CD4-positive, alpha-beta T cell treated with Interferon alpha-2 for 1 hour (primary cell): Measurements from ENCODE around the gene XPO6.
"Not testable (repeated sequence)": the region's sequence is repeated elsewhere in the genome, so short reads cannot be mapped to it uniquely, and the experiment has no call there.

Source experiments
- DNase-seq, 2 donors: peaks; one replicate each; pipeline ENCODE4 v3.0.0-alpha.2; 2020 to 2022

Gene XPO6

GRCh38 chr16:28145796-28146195, 66.0 kb downstream of the XPO6 start:
- DNase-seq, result no peak

GRCh38 chr16:28140788-28141618, 70.8 kb downstream of the XPO6 start:
- peak; percentile 85 to 90 for DNase-seq

DNA sequence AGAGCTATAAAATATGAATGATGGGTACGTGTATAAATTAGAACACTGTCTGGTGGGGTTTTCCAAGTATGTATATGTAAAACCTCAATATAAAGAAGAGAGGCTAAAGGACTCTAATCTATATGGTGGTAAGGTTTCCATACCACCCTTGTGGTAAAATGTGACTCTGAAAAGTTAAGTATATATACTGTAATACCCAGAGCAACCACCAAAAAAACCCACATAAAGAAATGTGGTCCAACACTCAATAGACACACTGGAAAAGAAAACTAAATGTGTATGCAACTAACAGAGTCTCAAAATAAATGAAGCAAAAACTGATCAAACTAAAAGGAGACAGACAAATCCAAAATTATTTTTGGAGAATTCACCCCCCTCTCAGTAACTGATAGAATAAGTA, 72.2 kb downstream of the XPO6 start:
- DNase-seq, result peak in 1 of 2 donors; percentile 54

GRCh38 chr16:28136751-28137434, 74.9 kb downstream of the XPO6 start:
- peak; percentile 28 to 77 for DNase-seq

DNA sequence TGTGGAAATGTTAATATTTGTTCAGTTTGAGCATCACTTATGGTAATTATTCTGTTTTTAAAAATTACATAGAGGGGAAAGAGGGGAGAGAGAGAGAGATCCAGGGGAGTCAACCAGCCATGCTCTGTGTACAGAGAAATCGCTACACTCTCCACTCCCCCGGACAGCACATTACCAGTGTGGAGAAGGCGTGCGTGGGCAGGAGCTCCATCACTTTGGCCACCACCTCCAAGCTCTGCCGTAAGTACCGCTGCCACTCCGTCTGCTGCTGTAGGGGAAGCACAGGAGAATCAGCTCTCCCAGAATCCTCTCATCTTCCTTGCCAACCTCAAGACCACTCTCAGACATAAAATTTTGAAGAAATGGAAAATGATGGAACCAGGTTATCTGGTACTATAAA, 78.1 kb downstream of the XPO6 start:
- DNase-seq, result no peak

GRCh38 chr16:28131743-28132393, 79.9 kb downstream of the XPO6 start:
- no peak for DNase-seq

GRCh38 chr16:28131181-28131580, 80.6 kb downstream of the XPO6 start:
- DNase-seq, result no peak

DNA sequence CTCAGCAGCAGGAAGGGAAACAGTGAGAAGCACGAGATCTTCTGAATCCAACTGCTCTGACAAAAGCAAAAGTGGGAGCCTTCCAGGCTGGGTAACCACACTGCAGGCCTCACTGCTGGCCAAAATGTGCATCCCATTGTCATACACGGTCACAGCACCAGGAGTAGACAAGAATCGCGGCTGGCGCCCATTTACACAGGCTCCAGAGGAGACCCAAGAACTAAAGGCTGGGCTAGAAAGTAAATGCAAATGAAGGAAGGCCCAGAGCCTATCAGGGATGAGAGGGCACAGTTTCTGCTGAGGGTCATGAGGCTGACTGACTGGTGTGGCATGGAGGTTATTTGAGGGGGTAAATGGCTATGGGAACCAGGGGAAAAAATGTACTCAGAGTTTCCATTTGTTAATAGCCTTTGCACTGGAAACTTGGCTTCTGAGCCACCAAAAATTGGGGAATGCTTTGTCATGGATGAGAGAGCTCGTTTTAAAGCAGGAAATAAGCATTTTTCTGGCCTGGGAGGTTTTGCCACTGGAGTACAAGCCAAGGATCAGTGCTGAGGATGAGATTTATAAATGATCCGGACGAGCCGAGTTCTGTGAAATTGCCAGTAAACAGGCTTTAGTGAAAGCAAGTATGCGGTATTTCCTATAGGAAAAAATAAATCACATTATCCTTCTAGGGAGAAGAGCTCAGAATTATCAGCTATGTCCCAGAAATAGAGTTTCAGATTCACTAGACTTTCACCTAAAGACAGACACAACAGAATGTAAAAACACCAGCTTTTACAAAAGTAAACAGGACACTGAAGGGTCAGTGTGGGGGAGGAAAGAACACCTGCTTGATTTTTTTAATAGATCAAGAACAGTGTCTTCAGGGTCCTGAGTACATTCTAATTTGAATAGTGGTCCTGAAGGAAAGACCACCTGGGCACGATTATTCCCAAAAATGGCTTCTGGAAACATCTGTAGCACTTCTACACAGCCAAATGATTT, 81.4 kb downstream of the XPO6 start:
- no peak for DNase-seq

DNA sequence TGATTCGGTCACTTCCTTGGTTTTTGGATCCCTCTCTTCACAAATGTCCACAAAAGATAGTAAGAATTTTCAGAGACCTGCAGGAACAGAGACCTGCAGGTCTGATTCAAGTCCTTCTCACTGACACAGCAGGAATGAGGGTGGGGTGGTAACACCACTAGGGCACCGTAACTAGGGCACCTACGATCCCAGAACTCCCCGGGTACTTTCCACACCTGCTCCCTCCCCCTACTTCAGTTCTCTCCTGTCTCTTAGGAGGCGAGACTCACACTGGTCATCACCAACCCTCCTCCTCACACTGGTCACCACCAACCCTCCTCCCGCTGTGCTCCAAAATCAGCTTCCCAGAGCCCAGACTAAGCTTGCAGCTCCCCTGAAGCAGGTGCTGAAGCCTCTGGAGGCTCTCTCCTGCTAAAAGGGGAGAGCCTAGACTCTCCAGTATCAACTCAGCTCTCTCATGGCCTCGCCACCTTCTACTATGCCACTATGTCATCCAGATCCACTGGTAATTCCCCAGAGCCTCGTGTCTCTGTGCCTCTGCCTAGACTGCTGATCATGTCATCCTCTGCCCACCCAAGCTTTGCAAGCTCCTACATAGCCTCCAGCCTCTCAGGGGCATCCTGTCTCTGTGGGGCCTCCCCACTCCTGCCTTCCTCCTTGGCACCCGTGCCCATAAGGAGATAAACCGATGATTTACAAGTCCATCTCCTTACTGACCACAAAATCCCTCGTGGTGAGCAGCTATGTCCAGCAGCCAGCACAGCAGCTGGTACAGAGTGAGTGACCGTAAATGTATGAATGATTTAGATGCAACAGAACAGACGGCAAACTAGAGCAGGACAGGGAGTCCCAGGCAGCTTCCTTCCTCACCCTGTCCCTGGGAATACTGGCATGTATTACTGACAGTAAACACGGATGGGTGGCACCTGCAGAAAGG, 84.8 kb downstream of the XPO6 start:
- DNase-seq, result no peak

- no peak for DNase-seq
Measured at GRCh38 chr16:28125592-28125991, 86.2 kb downstream of the XPO6 start.

DNA sequence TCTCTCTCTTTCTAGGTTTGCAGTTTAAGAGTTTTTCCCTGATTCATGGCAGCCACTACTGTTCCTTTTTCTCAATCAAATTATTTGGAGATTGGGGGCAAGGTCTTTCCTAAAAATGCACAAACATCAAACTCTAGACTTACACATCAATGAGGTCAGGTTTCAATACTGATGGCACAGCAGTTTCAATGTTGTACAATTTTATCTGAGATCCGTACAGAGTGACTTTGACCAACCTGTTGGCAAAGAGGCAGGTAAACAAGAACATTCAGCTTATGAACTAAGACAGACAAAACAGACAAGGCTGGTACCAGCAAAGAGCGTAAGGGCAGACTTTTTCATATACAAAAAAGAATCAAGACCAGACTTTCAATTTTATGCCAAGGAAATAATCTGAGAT, 90.2 kb downstream of the XPO6 start:
- no peak for DNase-seq

- DNase-seq, result no peak
Measured at GRCh38 chr16:28120754-28121153, 91.0 kb downstream of the XPO6 start.

GRCh38 chr16:28118637-28119036, 93.1 kb downstream of the XPO6 start:
- no peak for DNase-seq

DNA sequence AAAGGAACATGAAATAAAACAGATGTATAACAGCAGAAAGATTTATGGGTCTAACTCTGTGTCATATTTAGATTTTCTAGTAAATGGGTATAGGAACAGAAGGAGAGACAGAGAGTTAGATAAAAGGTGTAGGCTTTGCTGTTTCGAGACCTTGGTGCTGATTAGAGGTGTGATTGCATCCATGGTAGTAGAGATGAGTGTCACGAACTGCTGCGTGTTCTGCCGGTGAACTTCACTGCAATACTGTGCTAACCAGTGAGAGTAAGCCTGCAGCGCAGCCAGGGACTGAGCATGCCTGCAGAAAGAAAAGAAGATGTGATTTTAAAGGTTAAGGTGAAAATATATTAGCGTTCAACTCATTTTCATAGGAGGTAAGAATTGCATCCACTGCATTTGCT, 94.6 kb downstream of the XPO6 start:
- DNase-seq, result no peak

GRCh38 chr16:28115866-28116265, 95.9 kb downstream of the XPO6 start:
- DNase-seq, result not testable (repeated sequence)

DNA sequence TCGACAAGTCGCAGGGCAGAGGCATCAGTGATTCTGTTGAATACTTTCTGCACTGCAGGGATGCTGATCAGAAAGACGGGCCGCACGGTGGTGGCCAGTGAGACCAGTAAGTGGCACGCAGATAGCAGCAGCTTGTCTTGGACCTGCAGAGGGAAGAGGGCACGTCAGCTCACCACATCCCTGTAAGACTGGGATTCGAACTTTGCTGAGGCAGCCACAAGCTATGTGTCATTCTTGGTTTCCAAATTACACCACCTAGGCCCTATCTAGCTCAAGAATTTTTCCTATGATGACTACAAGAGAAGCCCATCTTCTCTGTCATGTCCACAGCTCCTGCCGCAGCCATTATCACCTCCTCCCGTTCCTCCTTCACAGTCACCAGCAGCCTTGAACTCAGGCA, 98.9 kb downstream of the XPO6 start:
- DNase-seq, result no peak

DNA sequence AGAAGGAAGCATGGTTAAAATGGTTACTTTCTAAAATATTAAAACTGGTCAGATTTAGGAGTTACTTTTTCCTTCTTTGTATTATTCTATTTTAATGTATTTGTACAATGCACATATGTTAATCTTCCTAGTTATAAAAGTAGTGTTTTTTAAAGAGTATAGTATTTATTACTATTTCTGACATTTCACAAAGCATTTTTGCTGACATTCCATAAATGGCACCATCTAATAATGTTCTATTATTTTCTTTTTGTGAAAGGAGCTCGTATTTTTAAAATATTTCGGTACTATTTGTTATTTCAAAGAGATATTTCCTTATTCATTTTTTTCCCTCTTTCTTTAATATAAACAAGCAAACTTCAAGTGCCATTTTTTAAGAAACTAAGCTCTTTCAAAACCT, 100.8 kb downstream of the XPO6 start:
- no peak for DNase-seq

DNA sequence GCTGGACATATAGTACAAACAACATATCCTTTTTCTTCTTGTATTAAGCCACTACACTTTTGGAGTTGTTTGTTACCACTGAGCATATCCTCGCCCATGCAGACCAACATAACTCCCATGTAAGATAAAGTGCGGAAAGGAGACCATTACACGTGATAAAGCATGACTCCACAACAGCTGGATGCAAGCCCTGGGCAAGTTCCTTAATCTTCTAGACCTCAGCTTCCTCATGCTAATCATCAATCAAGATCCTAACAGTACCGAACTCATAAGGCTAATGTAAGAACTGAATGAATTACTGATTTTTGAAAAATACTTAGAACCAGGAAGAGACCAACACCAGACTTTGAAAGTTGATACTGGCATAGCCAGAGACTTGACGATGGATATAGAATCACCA, 101.3 kb downstream of the XPO6 start:
- DNase-seq, result peak in 1 of 2 donors; percentile 18

DNA sequence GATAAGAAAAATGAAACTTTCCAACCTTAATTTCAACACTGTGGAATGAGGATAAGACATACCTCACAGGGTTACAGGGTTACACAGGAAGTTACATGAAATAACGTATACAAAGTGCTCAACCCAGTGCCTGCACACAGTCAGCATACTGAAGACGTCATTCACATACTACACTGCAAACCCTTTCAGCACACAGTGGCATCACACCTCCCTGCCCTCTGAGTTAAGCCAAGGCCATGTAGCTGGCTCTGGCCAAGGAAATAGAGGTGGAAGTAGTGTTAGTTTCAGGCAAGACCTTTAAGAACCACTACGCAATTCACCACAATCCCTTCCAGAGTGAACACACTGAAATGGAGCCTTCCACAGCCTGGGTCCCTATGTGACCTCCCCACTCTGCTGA, 101.7 kb downstream of the XPO6 start:
- DNase-seq, result peak in 1 of 2 donors; percentile 18

GRCh38 chr16:28108590-28109247, 103.0 kb downstream of the XPO6 start:
- no peak for DNase-seq

GRCh38 chr16:28107232-28107631, 104.5 kb downstream of the XPO6 start:
- no peak for DNase-seq
